Measurements from ENCODE around the gene TMEM134.
A peak's percentile ranks its signal among the peaks of the same experiment; 100 is the strongest.

GRCh38 chr11:67468759-67469507, at the start of gene TMEM134:
- TF ChIP-seq CTCF (conservative IDR thresholded peaks at IDR 0.05; ENCODE audit: low read depth, low read length): peak; percentile 65
- no peak for TF ChIP-seq EZH2 (IDR thresholded peaks at IDR 0.05; ENCODE audit: low read length, unreplicated experiment)
